Breast epithelium (tissue), 3 donors: ENCODE data around the gene CRNKL1.

ENCODE experiments used
- CTCF ChIP-seq, 3 donors: fragments of 450-650 bp; IDR thresholded peaks; one replicate each; pipeline ENCODE4 v1.5.1; 2016 to 2017; ENCODE audit warnings: antibody characterized with exemption in 3 of 3, mild to moderate bottlenecking in 3 of 3, moderate library complexity in 3 of 3
- POLR2A ChIP-seq: fragments of 450-650 bp; IDR thresholded peaks from one replicate; pipeline ENCODE4 v1.6.1; 2016; ENCODE audit warnings: antibody characterized with exemption, mild to moderate bottlenecking, moderate library complexity
- POLR2AphosphoS5 ChIP-seq, 3 donors: sonication (generic); formaldehyde crosslinking; IDR thresholded peaks; one replicate each; pipeline ENCODE4 v1.6.1; 2017; ENCODE audit warnings: antibody characterized with exemption in 3 of 3

- no peak for TF ChIP-seq POLR2A
- TF ChIP-seq CTCF (IDR thresholded peaks at IDR 0.05): peak; percentile 36 to 61 (median 55)
- TF ChIP-seq POLR2AphosphoS5 (IDR thresholded peaks at IDR 0.05): no peak
These were observed 31.5 kb upstream of the CRNKL1 start for GRCh38 chr20:20083807-20084206.
